Caco-2 (cell line): ENCODE results near the gene PXMP4. TPM values are rescaled to one million over a fixed set of nuclear protein-coding genes. Genes with fewer than 3 reads are reported as not detected.
A peak's percentile ranks its signal among the peaks of the same experiment; 100 is the strongest.

Experiments used
- BruUV-seq: library from RNA; stranded (reverse); fragments of 400-500 nt; replicated peaks from 2 replicates; lab custom pipeline; 2021; lab: Mats Ljungman, UMichigan
- CTCF ChIA-PET: fragments of 300-600 bp; sonication (Branson Sonifier 250); formaldehyde crosslinking; loops from one replicate; lab custom pipeline; 2022; ENCODE audit warnings: antibody characterized with exemption; lab: Charles Lee
- POLR2A ChIA-PET: fragments of 300-600 bp; sonication (Branson Sonifier 250); formaldehyde crosslinking; loops from one replicate; lab custom pipeline; 2022; ENCODE audit warnings: antibody characterized with exemption; lab: Charles Lee
- DNase-seq, 2 experiments: peaks; one replicate each; pipeline versions ENCODE4 v3.0.0 to v3.0.0-alpha.2; 2020 to 2022
- H3K27me3 ChIP-seq: replicated peaks from 2 replicates; pipeline ENCODE4 v1.6.0; 2011; ENCODE audit warnings: low read length; ENCODE audit not compliant: control insufficient read depth, insufficient read depth
- H3K36me3 ChIP-seq: 2 replicates; pipeline ENCODE4 v1.5.1; 2011; ENCODE audit warnings: low read length; ENCODE audit not compliant: control insufficient read depth, insufficient read depth
- H3K4me1 ChIP-seq: fragments of 250-450 bp; sonication (Bioruptor Pico); 2 replicates; pipeline ENCODE4 v1.5.1; 2020; ENCODE audit warnings: mild to moderate bottlenecking
- H3K4me3 ChIP-seq: 2 replicates; pipeline ENCODE4 v1.5.1; 2011; ENCODE audit warnings: low read depth, mild to moderate bottlenecking, control low read depth, low read length
- H3K9me3 ChIP-seq: fragments of 250-450 bp; sonication (Bioruptor Pico); 2 replicates; pipeline ENCODE4 v1.5.1; 2020; ENCODE audit warnings: mild to moderate bottlenecking, moderate library complexity
- H3K27ac Mint-ChIP-seq: one replicate; pipeline ENCODE4 v1.8.0; 2022; ENCODE audit warnings: mixed read lengths; ENCODE audit not compliant: unreplicated experiment
- H3K27me3 Mint-ChIP-seq: one replicate; pipeline ENCODE4 v1.8.0; 2022; ENCODE audit warnings: mixed read lengths; ENCODE audit not compliant: insufficient read depth, unreplicated experiment
- H3K36me3 Mint-ChIP-seq: one replicate; pipeline ENCODE4 v1.8.0; 2022; ENCODE audit warnings: mild to moderate bottlenecking, mixed read lengths; ENCODE audit not compliant: insufficient read depth, unreplicated experiment
- H3K4me1 Mint-ChIP-seq: one replicate; pipeline ENCODE4 v1.8.0; 2022; ENCODE audit warnings: low read depth, mixed read lengths; ENCODE audit not compliant: unreplicated experiment
- H3K4me3 Mint-ChIP-seq: one replicate; pipeline ENCODE4 v1.8.0; 2022; ENCODE audit warnings: mild to moderate bottlenecking, moderate library complexity, mixed read lengths; ENCODE audit not compliant: unreplicated experiment
- H3K9me3 Mint-ChIP-seq: one replicate; pipeline ENCODE4 v1.8.0; 2022; ENCODE audit warnings: mixed read lengths; ENCODE audit not compliant: unreplicated experiment
- intact Hi-C: fragments of 100-400 bp; cut with micrococcal nuclease; formaldehyde crosslinking; loops from one replicate; pipeline ENCODE4 v1.10.0; 2022; ENCODE audit not compliant: unreplicated experiment
- total RNA-seq: library from RNA; stranded (reverse); gene quantifications from 2 replicates; pipeline ENCODE4 v1.2.3, GENCODE V29; 2022
- TF ChIP-seq, protein P1 (sequence below), 2 experiments: fragments of 200-600 bp in 1 of 2; IDR thresholded peaks; 1 replicate in 1 of 2; 2 replicates in 1 of 2; pipeline versions ENCODE4 v1.5.1 to v1.8.0; 2011 to 2022; ENCODE audit warnings: antibody characterized with exemption in 1 of 2, control low read depth in 1 of 2, inconsistent platforms in 1 of 2, low read depth in 1 of 2, low read length in 1 of 2, mild to moderate bottlenecking in 1 of 2, moderate library complexity in 1 of 2; ENCODE audit not compliant: insufficient read depth in 1 of 2, severe bottlenecking in 1 of 2, unreplicated experiment in 1 of 2

The PXMP4 gene
- total RNA-seq, 1 experiment from 2014 or later, result 39.5 TPM

DNA sequence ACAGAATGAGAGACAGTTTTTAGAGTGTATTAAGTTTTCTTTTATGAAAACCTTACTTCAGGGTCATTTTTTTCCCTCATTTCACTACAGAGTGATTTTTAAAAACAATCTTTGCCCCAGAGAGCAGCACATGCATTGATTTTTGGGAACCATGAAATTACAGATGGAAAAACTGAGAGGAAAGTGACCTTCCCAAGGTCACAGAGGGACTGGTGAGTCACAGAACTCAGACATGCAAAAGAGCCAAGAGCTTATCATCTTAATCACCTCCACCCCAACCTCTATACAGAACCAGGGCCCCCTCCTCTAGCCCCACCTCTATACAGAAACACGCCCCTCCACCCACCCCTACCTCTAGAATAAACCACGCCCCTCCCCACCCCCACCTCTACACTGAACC lies 10.7 kb downstream of the PXMP4 start:
- H3K9me3 ChIP-seq, result peaks cover 3% of the 10 kb centered on the region; the same call in 1 of the 2 replicates
- no peak overlapping the region for H3K4me3 ChIP-seq
- H3K4me1 Mint-ChIP-seq, result peaks cover 20% of the 10 kb centered on the region
- H3K27me3 Mint-ChIP-seq, result no peaks in the 10 kb centered on the region
- no peak overlapping the region for H3K4me3 Mint-ChIP-seq
- TF ChIP-seq, protein P1, sequence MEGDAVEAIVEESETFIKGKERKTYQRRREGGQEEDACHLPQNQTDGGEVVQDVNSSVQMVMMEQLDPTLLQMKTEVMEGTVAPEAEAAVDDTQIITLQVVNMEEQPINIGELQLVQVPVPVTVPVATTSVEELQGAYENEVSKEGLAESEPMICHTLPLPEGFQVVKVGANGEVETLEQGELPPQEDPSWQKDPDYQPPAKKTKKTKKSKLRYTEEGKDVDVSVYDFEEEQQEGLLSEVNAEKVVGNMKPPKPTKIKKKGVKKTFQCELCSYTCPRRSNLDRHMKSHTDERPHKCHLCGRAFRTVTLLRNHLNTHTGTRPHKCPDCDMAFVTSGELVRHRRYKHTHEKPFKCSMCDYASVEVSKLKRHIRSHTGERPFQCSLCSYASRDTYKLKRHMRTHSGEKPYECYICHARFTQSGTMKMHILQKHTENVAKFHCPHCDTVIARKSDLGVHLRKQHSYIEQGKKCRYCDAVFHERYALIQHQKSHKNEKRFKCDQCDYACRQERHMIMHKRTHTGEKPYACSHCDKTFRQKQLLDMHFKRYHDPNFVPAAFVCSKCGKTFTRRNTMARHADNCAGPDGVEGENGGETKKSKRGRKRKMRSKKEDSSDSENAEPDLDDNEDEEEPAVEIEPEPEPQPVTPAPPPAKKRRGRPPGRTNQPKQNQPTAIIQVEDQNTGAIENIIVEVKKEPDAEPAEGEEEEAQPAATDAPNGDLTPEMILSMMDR (IDR thresholded peaks at IDR 0.05; ENCODE audit: insufficient read depth in 1 of 2, low read depth in 1 of 2, low read length in 1 of 2, severe bottlenecking in 1 of 2, unreplicated experiment in 1 of 2), result no peak
- no peaks in the 10 kb centered on the region for H3K27me3 ChIP-seq
- CTCF ChIA-PET, result no interaction called here
- POLR2A ChIA-PET, result no interaction called here
- H3K36me3 Mint-ChIP-seq, result peaks cover 16% of the 10 kb centered on the region
- BruUV-seq, result no TSS peak
- DNase-seq, result no peak
- peaks cover 9% of the 10 kb centered on the region for H3K4me1 ChIP-seq
- peaks cover 3% of the 10 kb centered on the region for H3K9me3 Mint-ChIP-seq
- peaks cover 10% of the 10 kb centered on the region for H3K36me3 ChIP-seq
- intact Hi-C loops, result no loop called here
- H3K27ac Mint-ChIP-seq, result no peak overlapping the region

GRCh38 chr20:33707668-33708067 lies 12.4 kb downstream of the PXMP4 start:
- DNase-seq, result no peak
- Histone ChIP-seq H3K9me3 (peaks cover 4% of the 10 kb centered on the region), H3K27me3 (no peaks in the 10 kb centered on the region), H3K4me1 (peaks cover 9% of the 10 kb centered on the region), H3K4me3 (no peak overlapping the region), H3K36me3 (peaks cover 6% of the 10 kb centered on the region)
- Mint-ChIP-seq H3K9me3 (peaks cover 19% of the 10 kb centered on the region), H3K4me3 (no peak overlapping the region), H3K4me1 (peaks cover 20% of the 10 kb centered on the region), H3K27ac (peak overlapping the region; percentile 13), H3K27me3 (no peaks in the 10 kb centered on the region), H3K36me3 (peaks cover 16% of the 10 kb centered on the region)
- CTCF ChIA-PET, result no interaction called here
- intact Hi-C loops, result no loop called here
- POLR2A ChIA-PET, result no interaction called here
- BruUV-seq, result no TSS peak
- TF ChIP-seq, protein P1 (IDR thresholded peaks at IDR 0.05; ENCODE audit: insufficient read depth in 1 of 2, low read depth in 1 of 2, low read length in 1 of 2, severe bottlenecking in 1 of 2, unreplicated experiment in 1 of 2), result no peak

DNA sequence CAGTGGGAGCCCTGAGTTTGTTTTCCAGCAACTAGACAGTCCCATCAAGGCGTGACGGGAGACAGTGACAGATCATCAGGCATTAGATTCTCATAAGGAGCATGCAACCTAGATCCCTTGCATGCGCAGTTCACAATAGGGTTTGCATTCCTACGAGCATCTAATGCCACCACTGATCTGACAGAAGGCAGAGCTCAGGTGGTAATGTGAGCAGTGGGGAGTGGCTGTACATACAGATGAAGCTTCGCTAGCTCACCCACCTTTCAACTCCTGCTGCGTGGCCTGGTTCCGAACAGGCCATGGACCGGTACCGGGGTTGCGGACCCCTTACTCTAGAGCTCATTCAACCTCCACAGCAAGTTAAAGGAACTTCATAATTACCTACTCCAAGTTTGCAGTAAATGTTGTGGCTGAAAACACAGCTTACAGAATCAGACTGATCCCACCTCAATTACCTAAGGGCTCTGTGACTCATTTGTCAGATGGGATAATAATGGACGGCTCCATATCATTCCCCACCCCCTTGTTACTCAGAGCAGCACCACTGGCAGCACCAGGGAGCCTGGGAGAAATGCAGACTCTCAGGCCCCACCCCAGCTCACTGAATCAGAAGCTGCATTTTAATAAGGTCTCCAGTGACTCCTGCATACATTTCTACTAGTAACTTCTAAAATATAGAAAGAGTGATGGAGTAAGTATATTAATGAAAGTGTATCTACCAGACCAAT lies 15.7 kb downstream of the PXMP4 start:
- peaks cover 19% of the 10 kb centered on the region for H3K9me3 Mint-ChIP-seq
- H3K4me3 ChIP-seq, result no peak overlapping the region
- DNase-seq, result no peak
- H3K27ac Mint-ChIP-seq, result no peak overlapping the region
- CTCF ChIA-PET, result interaction anchor here (1.5 kb wide), 1 partner anchor 28 kb away, joined by 3 read pairs; no protein-coding TSS in a partner anchor
- no peaks in the 10 kb centered on the region for H3K4me1 ChIP-seq
- TF ChIP-seq, protein P1 (IDR thresholded peaks at IDR 0.05; ENCODE audit: insufficient read depth in 1 of 2, low read depth in 1 of 2, low read length in 1 of 2, severe bottlenecking in 1 of 2, unreplicated experiment in 1 of 2), result no peak
- no peaks in the 10 kb centered on the region for H3K27me3 ChIP-seq
- H3K36me3 Mint-ChIP-seq, result peaks cover 26% of the 10 kb centered on the region
- intact Hi-C loops, result no loop called here
- peaks cover 17% of the 10 kb centered on the region for H3K9me3 ChIP-seq
- no peaks in the 10 kb centered on the region for H3K4me1 Mint-ChIP-seq
- H3K4me3 Mint-ChIP-seq, result no peak overlapping the region
- H3K36me3 ChIP-seq, result no peaks in the 10 kb centered on the region
- TSS peak; percentile 32 for BruUV-seq
- H3K27me3 Mint-ChIP-seq, result no peaks in the 10 kb centered on the region
- POLR2A ChIA-PET, result interaction anchor here (0.6 kb wide), 1 partner anchor 1632 kb away, joined by 16 read pairs; no protein-coding TSS in a partner anchor
